Breast epithelium (tissue), 3 donors: ENCODE results near the gene NME9.

Experiments used
- POLR2AphosphoS5 ChIP-seq, 3 donors: sonication (generic); formaldehyde crosslinking; IDR thresholded peaks; one replicate each; pipeline ENCODE4 v1.6.1; 2017; ENCODE audit warnings: antibody characterized with exemption in 3 of 3
- TF ChIP-seq, protein P1 (sequence below), 3 donors: fragments of 450-650 bp; IDR thresholded peaks; one replicate each; pipeline ENCODE4 v1.5.1; 2016 to 2017; ENCODE audit warnings: antibody characterized with exemption in 3 of 3, mild to moderate bottlenecking in 3 of 3, moderate library complexity in 3 of 3

DNA sequence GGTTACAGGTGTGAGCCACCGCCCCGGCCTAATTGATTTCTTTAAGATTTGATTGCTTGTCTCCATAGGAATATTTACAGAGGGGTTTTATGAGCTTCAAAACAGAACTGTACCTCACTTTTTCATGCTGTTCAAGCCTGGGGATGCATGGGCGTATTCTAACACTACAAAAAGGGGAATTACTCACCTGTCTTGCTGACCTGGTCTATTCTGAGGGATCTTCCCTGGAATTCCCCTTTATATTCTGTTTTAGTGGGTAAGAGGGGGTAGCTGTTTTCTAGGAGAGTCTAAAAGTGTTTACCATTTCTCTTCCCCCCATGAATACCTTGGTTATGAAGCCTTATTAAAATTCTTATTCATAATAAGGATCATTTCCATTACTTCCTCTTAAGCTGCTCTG, 48.1 kb downstream of the NME9 start:
- TF ChIP-seq POLR2AphosphoS5 (IDR thresholded peaks at IDR 0.05): no peak
- TF ChIP-seq, protein P1, sequence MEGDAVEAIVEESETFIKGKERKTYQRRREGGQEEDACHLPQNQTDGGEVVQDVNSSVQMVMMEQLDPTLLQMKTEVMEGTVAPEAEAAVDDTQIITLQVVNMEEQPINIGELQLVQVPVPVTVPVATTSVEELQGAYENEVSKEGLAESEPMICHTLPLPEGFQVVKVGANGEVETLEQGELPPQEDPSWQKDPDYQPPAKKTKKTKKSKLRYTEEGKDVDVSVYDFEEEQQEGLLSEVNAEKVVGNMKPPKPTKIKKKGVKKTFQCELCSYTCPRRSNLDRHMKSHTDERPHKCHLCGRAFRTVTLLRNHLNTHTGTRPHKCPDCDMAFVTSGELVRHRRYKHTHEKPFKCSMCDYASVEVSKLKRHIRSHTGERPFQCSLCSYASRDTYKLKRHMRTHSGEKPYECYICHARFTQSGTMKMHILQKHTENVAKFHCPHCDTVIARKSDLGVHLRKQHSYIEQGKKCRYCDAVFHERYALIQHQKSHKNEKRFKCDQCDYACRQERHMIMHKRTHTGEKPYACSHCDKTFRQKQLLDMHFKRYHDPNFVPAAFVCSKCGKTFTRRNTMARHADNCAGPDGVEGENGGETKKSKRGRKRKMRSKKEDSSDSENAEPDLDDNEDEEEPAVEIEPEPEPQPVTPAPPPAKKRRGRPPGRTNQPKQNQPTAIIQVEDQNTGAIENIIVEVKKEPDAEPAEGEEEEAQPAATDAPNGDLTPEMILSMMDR (IDR thresholded peaks at IDR 0.05): no peak
